ENCODE results near the gene ATP8A1.

ATP8A1 gene

GRCh38 chr4:42574870-42575430 lies 82.0 kb downstream of the ATP8A1 start:
- no peak for DNase-seq (ENCODE audit: low read depth in 1 of 2, low spot score in 1 of 2)

- DNase-seq (ENCODE audit: low read depth in 1 of 2, low spot score in 1 of 2): no peak
These were observed 83.7 kb downstream of the ATP8A1 start for GRCh38 chr4:42573249-42573648.

GRCh38 chr4:42570221-42570620 lies 86.7 kb downstream of the ATP8A1 start:
- no peak for DNase-seq (ENCODE audit: low read depth in 1 of 2, low spot score in 1 of 2)

GRCh38 chr4:42568610-42569207 lies 88.2 kb downstream of the ATP8A1 start:
- DNase-seq (ENCODE audit: low read depth in 1 of 2, low spot score in 1 of 2): peak; percentile 10 to 21

GRCh38 chr4:42566835-42567234 lies 90.1 kb downstream of the ATP8A1 start:
- DNase-seq (ENCODE audit: low read depth in 1 of 2, low spot score in 1 of 2): no peak

- DNase-seq (ENCODE audit: low read depth in 1 of 2, low spot score in 1 of 2): no peak
These were observed 94.9 kb downstream of the ATP8A1 start for GRCh38 chr4:42562016-42562415.

GRCh38 chr4:42561031-42561430 lies 95.9 kb downstream of the ATP8A1 start:
- DNase-seq (ENCODE audit: low read depth in 1 of 2, low spot score in 1 of 2): no peak

- no peak for DNase-seq (ENCODE audit: low read depth in 1 of 2, low spot score in 1 of 2)
These were observed 96.4 kb downstream of the ATP8A1 start for GRCh38 chr4:42560467-42560861.

GRCh38 chr4:42558156-42558555 lies 98.7 kb downstream of the ATP8A1 start:
- DNase-seq (ENCODE audit: low read depth in 1 of 2, low spot score in 1 of 2): no peak

GRCh38 chr4:42555828-42556227 lies 101.1 kb downstream of the ATP8A1 start:
- DNase-seq (ENCODE audit: low read depth in 1 of 2, low spot score in 1 of 2): no peak

GRCh38 chr4:42554072-42554471 lies 102.8 kb downstream of the ATP8A1 start:
- DNase-seq (ENCODE audit: low read depth in 1 of 2, low spot score in 1 of 2): no peak

GRCh38 chr4:42549896-42550295 lies 107.0 kb downstream of the ATP8A1 start:
- DNase-seq (ENCODE audit: low read depth in 1 of 2, low spot score in 1 of 2): no peak

- DNase-seq (ENCODE audit: low read depth in 1 of 2, low spot score in 1 of 2): no peak
These were observed 109.1 kb downstream of the ATP8A1 start for GRCh38 chr4:42547805-42548204.

GRCh38 chr4:42543762-42544161 lies 113.1 kb downstream of the ATP8A1 start:
- DNase-seq (ENCODE audit: low read depth in 1 of 2, low spot score in 1 of 2): no peak

GRCh38 chr4:42543126-42543525 lies 113.8 kb downstream of the ATP8A1 start:
- DNase-seq (ENCODE audit: low read depth in 1 of 2, low spot score in 1 of 2): no peak

- no peak for DNase-seq (ENCODE audit: low read depth in 1 of 2, low spot score in 1 of 2)
These were observed 115.3 kb downstream of the ATP8A1 start for GRCh38 chr4:42541647-42542046.

GRCh38 chr4:42533042-42533441 lies 123.9 kb downstream of the ATP8A1 start:
- DNase-seq (ENCODE audit: low read depth in 1 of 2, low spot score in 1 of 2): no peak

- no peak for DNase-seq (ENCODE audit: low read depth in 1 of 2, low spot score in 1 of 2)
These were observed 125.4 kb downstream of the ATP8A1 start for GRCh38 chr4:42531341-42532030.

- no peak for DNase-seq (ENCODE audit: low read depth in 1 of 2, low spot score in 1 of 2)
These were observed 133.7 kb downstream of the ATP8A1 start for GRCh38 chr4:42523066-42523718.

GRCh38 chr4:42519803-42520417 lies 137.0 kb downstream of the ATP8A1 start:
- DNase-seq (ENCODE audit: low read depth in 1 of 2, low spot score in 1 of 2): no peak

GRCh38 chr4:42515156-42515884 lies 141.6 kb downstream of the ATP8A1 start:
- DNase-seq (ENCODE audit: low read depth in 1 of 2, low spot score in 1 of 2): no peak
